Measurements from ENCODE around the gene THSD4.

Gene THSD4

DNA sequence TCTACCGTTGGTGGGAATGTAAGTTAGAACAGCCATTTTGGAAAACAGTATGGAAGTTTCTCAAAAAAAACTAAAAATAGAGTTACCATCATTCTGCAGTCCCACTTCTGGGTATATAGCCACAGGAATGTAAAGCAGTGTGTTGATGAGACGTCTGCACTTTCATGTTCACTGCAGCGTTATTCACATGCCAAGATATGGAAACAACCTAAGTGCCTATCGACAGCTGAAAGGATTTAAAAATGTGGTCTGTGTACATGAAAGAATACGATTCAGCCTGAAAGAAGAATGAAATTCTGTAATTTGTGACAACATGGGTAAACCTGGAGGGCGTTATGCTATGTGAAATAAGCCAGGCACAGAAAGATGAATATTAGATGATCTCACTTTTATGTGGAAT is 157.7 kb downstream of the THSD4 start:
- TF ChIP-seq, protein P1, sequence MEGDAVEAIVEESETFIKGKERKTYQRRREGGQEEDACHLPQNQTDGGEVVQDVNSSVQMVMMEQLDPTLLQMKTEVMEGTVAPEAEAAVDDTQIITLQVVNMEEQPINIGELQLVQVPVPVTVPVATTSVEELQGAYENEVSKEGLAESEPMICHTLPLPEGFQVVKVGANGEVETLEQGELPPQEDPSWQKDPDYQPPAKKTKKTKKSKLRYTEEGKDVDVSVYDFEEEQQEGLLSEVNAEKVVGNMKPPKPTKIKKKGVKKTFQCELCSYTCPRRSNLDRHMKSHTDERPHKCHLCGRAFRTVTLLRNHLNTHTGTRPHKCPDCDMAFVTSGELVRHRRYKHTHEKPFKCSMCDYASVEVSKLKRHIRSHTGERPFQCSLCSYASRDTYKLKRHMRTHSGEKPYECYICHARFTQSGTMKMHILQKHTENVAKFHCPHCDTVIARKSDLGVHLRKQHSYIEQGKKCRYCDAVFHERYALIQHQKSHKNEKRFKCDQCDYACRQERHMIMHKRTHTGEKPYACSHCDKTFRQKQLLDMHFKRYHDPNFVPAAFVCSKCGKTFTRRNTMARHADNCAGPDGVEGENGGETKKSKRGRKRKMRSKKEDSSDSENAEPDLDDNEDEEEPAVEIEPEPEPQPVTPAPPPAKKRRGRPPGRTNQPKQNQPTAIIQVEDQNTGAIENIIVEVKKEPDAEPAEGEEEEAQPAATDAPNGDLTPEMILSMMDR (IDR thresholded peaks at IDR 0.05; ENCODE audit: control insufficient read depth, extremely low read depth, insufficient read depth), result no peak
- DNase-seq (ENCODE audit: low read depth), result no peak
- no peak overlapping the region for H3K4me3 ChIP-seq (ENCODE audit: low read depth, low read length)

DNA sequence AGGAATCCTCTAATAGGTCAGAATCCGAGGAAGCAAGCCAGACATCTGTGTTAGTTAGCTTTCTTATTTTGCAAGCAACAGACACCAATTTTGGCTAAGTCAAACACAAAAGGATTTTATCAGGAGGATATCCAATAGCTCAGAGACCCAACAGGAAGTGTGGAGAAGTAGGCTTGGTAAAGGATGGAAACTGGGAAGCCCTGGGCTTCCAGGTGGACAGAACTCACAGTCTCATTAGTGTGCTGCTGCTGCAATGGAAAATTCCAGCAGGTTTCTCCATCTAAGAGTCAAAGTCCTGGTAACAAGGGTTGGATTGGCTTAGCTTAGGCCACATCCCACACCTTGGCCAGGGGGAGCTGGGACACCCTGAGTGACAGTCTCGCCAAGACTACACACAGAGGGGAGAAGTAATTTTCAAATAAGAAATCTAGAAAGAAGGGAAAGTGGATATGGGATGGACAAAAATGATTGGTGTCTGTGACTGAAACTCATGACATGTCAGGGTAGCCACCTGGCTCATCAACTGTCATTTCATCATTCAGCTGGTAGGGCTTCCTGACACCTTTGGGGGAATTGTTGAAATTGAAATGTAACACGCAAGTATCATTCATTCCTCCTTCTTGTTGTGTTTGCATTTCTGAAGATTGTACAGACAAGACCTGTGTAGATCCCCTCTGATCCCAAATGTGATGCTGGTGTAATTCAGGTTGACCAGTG is 158.6 kb downstream of the THSD4 start:
- TF ChIP-seq, protein P1 (IDR thresholded peaks at IDR 0.05; ENCODE audit: control insufficient read depth, extremely low read depth, insufficient read depth), result no peak
- no peak overlapping the region for H3K4me3 ChIP-seq (ENCODE audit: low read depth, low read length)
- no peak for DNase-seq (ENCODE audit: low read depth)

DNA sequence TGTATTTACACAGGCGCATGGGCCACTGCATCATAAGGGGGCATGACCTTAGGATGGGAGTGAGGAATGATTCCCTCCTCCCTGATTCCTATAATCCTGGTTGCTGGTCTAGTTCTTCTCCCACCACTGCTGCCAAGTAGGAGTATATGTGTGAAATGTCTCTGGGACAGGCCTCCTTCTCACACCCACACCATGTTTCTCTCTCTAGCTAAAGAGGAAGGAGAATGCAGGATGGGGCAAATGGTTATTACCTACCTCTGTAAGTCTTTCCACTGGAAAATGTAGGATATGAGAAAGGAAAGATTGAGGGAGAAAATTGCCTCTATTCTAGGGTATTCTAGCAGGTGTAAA is 159.2 kb downstream of the THSD4 start:
- DNase-seq (ENCODE audit: low read depth), result no peak
- TF ChIP-seq, protein P1 (IDR thresholded peaks at IDR 0.05; ENCODE audit: control insufficient read depth, extremely low read depth, insufficient read depth), result no peak
- H3K4me3 ChIP-seq (ENCODE audit: low read depth, low read length), result no peak overlapping the region

DNA sequence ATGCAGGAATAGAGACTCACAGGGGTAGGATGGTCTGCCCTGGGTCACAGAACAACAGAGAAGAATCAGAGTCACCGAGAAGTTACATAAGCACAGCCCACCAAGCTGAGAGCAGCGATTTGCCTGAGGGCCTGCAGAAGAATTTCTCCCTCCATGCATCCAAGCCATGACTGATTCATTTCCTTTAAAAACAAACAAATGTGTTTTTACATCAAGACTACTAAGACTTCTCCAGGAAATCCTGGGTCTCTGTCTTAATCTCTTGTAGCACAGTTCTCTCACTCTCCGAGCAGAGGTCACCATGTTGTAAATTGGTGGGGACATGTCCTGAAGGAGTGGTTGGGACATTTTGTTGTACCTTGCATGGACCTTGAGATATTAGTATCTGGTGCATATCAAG is 159.8 kb downstream of the THSD4 start:
- TF ChIP-seq, protein P1 (IDR thresholded peaks at IDR 0.05; ENCODE audit: control insufficient read depth, extremely low read depth, insufficient read depth), result no peak
- no peak for DNase-seq (ENCODE audit: low read depth)
- H3K4me3 ChIP-seq (ENCODE audit: low read depth, low read length), result no peak overlapping the region

DNA sequence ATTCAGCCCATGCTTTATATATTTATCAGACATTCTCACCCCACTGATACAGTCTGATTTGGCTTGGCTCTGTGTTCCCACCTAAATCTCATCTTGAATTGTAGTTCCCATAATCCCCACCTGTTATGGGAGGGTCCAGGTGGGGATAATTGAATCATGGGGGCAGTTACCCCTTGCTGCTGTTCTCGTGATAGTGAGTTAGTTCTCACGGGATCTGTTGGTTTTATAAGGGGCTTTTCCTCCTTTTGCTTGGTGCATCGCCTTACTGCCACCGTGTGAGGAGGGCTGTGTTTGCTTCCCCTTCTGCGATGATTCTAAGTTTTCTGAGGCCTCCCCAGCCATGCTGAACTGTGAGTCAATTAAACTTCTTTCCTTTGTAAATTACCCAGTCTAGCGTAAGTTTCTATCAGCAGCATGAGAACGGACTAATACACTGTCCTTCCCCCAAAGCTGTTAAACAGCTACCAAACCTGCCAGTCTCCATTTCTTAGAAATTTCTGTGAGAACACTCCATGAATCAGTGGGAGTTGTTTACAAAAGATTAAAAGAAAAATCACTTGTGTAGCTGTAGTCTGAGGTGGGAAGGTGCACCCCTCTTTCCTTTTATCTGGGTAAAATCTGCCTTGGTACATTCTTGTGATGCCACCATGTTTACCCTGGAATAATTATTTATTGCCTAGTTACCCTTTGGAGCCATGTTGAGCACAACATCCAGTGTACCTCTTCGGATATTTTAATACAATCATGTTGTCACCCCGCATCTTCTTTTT is 160.5 kb downstream of the THSD4 start:
- TF ChIP-seq, protein P1 (IDR thresholded peaks at IDR 0.05; ENCODE audit: control insufficient read depth, extremely low read depth, insufficient read depth), result no peak
- H3K4me3 ChIP-seq (ENCODE audit: low read depth, low read length), result no peak overlapping the region
- no peak for DNase-seq (ENCODE audit: low read depth)

DNA sequence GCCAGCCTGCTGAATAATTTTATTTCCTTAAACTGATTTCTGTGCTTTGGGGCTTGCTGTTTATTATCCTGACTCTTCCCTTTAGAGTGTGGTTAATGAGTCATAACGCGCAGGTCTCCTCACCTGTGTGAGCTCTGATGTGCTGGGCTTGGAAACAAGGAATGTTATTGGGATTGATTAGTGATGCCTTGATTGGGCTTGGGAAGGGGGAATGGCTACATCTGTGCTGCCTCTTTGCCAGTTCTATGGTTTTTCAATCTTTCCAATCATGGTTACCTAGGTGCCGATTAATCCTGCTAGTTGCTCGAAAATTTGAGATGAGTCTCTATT is 161.0 kb downstream of the THSD4 start:
- DNase-seq (ENCODE audit: low read depth), result no peak
- TF ChIP-seq, protein P1 (IDR thresholded peaks at IDR 0.05; ENCODE audit: control insufficient read depth, extremely low read depth, insufficient read depth), result no peak
- H3K4me3 ChIP-seq (ENCODE audit: low read depth, low read length), result no peak overlapping the region
